ENCODE data around the gene PRDM16.

The PRDM16 gene

DNA sequence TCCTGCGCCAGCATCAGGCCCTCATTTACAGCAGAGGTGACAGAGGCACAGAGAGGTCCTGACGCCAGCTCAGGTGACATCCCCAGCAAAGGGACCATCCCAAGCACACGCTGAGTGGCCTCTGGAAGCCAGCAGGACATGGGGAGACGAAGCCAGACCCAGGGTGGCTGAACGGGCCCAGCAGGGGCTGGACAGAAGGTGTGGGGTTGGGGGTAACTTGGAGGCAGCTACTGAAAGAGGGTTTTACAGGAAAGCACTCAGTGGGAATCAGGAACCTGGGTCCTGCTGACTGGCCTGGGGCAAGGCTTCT is 383.8 kb downstream of the PRDM16 start:
- TF ChIP-seq CTCF (IDR thresholded peaks at IDR 0.05; ENCODE audit: insufficient read depth, missing control alignments): no peak
- DNase-seq (ENCODE audit: insufficient read length, low spot score) (no peak), FAIRE-seq (no peak)

- no peak for FAIRE-seq
Observed at GRCh38 chr1:3453203-3453761, 384.3 kb downstream of the PRDM16 start.

GRCh38 chr1:3453891-3454810 is 385.1 kb downstream of the PRDM16 start, which contains the start of gene ARHGEF16:
Gene ARHGEF16, plus strand, starts transcription at chr1:3454665. Its CDS starts 8,420 bp downstream, at chr1:3463085.
- no peak for DNase-seq (ENCODE audit: insufficient read length, low spot score)
- TF ChIP-seq CTCF (IDR thresholded peaks at IDR 0.05; ENCODE audit: insufficient read depth, missing control alignments): no peak
- no peak for FAIRE-seq

More at GRCh38 chr1:3453203-3453761, 384.3 kb downstream of the PRDM16 start:
- DNase-seq (ENCODE audit: insufficient read length, low spot score): peak; percentile 54
- peak; percentile 75 for TF ChIP-seq CTCF (IDR thresholded peaks at IDR 0.05; ENCODE audit: insufficient read depth, missing control alignments)

DNA sequence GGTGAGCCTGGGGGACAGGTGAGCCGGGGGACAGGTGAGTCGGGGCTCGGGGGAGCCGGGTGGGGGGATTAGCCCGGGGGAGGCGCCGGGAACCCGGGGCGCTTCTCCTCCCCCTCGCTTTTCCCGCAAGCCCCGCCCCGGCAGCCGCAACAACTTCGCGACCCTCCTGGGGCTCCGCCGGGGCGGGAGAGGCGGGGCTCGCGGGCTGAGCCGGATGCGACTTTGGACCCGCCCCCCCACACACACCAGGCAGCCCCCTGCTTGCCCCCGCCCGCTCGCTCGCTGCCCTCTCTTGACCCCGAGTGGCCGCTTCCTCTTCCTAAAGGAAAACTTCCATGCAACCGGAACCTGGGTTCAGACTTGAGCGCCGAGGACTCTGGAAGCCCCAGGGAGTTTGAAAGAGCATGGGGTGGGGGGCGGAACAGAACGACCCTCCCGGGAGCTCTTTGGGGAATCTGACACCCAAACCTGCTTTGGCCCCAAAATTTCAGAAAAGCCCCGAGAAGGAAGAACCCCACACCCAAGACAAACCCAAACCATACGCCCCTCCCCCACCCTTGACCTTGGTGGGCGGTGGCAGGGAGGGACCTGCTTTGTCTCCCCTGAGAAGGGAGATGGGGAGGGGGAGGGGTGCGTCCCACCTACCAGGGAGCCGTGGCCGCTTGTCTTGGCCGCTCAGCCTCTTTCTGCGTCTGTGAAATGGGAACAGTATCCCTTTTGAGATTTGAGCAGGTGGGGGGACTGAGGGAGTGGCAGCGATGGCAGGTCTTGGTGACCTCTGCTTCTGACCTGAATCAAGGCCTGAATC is 386.0 kb downstream of the PRDM16 start:
- TF ChIP-seq CTCF (IDR thresholded peaks at IDR 0.05; ENCODE audit: insufficient read depth, missing control alignments): no peak
- FAIRE-seq (no peak), DNase-seq (ENCODE audit: insufficient read length, low spot score) (no peak)

DNA sequence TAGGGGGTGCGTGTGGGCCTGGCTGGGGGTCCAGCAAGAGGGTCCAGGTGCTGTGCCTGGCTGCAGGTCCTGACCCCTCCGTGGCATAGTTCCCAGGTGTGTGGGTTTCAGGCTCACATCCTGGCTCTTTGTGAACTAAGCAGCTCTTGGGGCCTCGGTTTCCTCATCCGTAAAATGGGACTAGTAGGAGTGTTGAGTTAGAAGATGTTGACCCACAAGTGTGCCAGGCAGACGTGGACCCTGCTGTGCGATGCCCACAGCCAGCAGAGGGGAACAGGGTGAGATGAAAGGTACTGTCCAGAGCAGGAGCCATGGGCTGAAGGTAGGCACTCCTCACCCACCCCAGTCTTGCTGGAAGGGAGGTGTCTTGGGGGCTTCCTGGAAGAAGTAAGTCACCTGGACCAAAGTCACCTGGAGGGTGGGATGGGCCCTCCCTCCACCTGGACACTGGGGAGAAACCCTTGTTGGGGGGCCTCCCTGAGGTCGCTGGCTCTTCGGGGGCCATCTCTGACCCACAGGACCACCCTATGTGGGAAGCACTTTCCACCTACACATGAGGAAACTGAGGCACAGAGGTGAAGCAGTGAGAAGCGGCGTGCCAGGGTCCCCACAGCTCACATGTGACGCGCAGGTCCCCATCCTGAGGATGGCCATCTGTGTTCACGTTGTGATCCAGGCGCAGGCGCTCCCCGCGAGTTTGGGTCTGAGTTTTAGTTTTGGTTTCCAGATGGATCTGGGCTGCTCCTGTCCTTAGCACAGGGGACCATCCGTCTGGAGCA is 386.9 kb downstream of the PRDM16 start:
- no peak for DNase-seq (ENCODE audit: insufficient read length, low spot score)
- TF ChIP-seq CTCF (IDR thresholded peaks at IDR 0.05; ENCODE audit: insufficient read depth, missing control alignments): no peak
- FAIRE-seq: no peak

GRCh38 chr1:3456449-3456963 is 387.5 kb downstream of the PRDM16 start:
- FAIRE-seq: no peak
- DNase-seq (ENCODE audit: insufficient read length, low spot score): no peak
- TF ChIP-seq CTCF (IDR thresholded peaks at IDR 0.05; ENCODE audit: insufficient read depth, missing control alignments): no peak
